GM21381 (cell line): ENCODE data around the gene RPS14.
"Not testable (repeated sequence)": the region's sequence is repeated elsewhere in the genome, so short reads cannot be mapped to it uniquely, and the experiment has no call there.

Experiments
- ATAC-seq: cut with Tn5 transposase; IDR thresholded peaks from one replicate; pipeline ENCODE4 v1.9.1; 2021; ENCODE audit warnings: mild to moderate bottlenecking, moderate library complexity; ENCODE audit not compliant: unreplicated experiment

Gene RPS14

GRCh38 chr5:150447188-150447587 lies 2.4 kb downstream of the RPS14 start:
- ATAC-seq, result no peak

- no peak for ATAC-seq
These were observed 3.0 kb downstream of the RPS14 start for GRCh38 chr5:150446583-150446982.

GRCh38 chr5:150446088-150446487 lies 3.5 kb downstream of the RPS14 start:
- no peak for ATAC-seq

- ATAC-seq, result no peak
These were observed 4.8 kb downstream of the RPS14 start for GRCh38 chr5:150444770-150445169.

DNA sequence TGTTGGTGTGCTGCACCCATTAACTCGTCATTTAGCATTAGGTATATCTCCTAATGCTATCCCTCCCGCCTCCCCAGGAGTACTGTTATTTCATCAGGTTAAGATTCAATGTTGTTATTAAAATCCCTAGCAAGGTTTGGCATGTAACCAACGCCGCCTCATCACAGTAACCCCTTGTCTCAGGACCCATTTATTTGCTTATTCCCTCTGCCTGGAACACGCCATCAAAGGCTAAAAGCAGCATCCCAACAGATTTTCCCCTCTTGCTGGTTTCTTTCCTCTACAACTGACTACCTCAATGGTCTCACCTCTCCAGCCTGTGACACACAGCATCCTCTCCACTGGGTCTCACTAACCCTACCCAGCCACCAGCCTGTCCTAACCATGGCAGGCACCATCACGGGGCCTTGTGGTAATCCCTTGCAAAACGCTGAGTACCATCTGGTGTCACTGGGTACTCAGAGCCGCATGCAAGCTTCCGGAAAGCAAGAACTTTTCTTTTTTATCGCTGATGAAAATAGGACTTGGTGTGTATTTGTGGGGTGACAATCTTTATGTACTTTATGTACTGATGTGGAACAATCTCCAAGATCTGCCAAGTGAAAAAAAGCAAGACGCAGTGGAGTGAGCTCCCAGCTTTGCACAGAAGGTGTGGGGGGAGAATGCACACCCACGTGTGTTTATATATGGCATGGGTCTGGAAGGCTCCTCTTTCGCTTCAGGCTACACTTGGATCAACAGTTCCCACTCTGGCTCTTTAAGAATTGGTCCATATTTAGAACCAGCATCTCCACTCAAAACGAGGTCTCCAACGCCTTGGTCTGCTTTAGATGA lies 6.1 kb downstream of the RPS14 start:
- ATAC-seq, result no peak

DNA sequence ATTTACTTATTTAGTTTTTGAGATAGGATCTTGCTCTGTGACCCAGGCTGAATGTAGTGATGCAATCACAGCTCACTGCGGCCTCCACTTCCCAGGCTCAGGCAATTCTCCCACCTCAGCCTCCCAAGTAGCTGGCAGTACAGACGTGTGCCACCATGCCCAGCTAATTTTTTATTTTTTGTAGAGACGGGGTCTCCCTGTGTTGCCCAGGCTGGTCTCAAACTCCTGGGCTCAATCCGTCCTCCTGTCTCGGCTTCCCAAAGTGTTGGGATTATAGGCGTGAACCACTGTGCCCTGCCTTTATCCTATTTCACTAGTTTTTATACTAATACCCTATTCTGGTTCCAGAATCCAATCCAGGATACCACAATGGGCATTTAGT lies 6.8 kb downstream of the RPS14 start:
- no peak for ATAC-seq

GRCh38 chr5:150441813-150442698 lies 7.5 kb downstream of the RPS14 start:
- no peak for ATAC-seq

DNA sequence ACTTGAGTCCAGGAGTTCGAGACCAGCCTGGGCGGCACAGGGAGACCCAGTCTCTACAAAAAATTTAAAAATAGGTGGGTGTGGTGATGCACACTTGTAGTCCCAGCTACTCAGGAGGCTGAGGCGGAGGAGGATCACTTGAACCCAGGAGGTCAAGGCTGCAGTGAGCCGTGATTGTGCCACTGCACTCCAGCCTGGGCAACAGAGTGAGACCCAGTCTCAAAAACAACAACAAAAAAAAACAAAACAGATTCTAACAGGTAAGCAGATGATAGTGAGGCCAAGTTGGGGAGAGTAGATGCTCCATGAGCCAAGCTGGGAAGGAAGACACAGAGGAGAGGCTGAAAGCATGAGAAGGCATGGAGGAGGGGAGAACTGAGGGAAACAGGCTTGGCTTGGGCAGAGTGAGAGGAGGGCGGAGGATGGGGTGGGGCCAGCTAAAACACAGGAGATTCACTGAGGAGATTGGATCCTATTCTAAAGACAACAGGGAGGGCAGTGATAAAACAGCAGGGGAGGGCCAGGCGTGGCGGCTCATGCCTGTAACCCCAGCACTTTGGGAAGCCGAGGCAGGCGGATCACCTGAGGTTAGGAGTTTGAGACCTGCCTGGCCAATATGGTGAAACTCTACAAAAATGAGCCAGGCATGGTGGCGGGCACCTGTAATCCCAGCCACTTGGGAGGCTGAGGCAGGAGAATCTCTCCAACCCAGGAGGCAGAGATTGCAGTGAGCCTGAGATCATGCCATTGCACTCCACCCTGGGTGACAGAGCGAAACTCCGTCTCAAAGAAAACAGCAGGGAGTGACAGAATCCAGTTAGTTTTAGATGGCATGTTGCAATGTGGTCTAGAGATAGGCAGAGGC lies 8.4 kb downstream of the RPS14 start:
- no peak for ATAC-seq

- ATAC-seq, result no peak
These were observed 10.5 kb downstream of the RPS14 start for GRCh38 chr5:150438873-150439546.

- ATAC-seq, result peak; percentile 92
These were observed 13.3 kb downstream of the RPS14 start for GRCh38 chr5:150436141-150436680.

GRCh38 chr5:150434464-150434863 lies 15.1 kb downstream of the RPS14 start:
- no peak for ATAC-seq

GRCh38 chr5:150431574-150431973 lies 18.0 kb downstream of the RPS14 start:
- no peak for ATAC-seq

GRCh38 chr5:150431048-150431447 lies 18.5 kb downstream of the RPS14 start:
- no peak for ATAC-seq

DNA sequence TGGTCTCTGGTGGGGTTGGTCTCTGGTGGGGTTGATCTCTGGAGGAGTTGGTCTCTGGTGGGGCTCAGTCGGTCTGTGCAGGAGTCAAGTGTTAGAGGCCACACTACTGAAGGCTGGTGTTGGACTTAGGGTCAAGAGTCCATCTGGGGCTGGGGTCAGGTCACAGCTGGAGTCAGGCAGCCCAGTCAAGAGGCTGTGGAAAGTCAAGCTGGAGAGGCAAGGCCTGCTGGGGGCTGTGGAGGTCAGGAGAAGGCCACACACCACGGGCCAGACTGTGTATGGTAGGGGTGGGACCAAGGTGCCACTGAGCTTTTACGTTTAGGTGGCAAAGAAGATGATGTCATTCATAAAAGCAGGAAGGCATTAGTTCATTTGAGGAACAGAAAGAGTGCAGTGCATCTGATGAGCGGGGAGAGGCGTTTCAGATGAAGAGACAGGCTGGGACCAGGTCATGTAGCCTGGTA lies 20.1 kb downstream of the RPS14 start:
- ATAC-seq, result no peak

DNA sequence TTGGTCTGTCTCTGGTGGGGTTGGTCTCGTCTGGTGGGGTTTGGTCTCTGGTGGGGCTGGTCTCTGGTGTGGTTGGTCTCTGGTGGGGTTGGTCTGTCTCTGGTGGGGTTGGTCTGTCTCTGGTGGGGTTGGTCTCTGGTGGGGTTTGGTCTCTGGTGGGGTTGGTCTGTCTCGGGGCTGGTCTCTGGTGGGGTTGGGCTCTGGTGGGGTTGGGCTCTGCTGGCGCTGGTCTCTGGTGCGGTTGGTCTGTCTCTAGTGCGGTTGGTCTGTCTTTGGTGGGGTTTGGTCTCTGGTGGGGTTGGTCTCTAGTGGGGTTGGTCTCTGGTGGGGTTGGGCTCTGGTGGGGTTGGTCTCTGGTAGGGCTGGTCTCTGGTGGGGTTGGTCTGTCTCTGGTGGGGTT lies 20.6 kb downstream of the RPS14 start:
- no peak for ATAC-seq

DNA sequence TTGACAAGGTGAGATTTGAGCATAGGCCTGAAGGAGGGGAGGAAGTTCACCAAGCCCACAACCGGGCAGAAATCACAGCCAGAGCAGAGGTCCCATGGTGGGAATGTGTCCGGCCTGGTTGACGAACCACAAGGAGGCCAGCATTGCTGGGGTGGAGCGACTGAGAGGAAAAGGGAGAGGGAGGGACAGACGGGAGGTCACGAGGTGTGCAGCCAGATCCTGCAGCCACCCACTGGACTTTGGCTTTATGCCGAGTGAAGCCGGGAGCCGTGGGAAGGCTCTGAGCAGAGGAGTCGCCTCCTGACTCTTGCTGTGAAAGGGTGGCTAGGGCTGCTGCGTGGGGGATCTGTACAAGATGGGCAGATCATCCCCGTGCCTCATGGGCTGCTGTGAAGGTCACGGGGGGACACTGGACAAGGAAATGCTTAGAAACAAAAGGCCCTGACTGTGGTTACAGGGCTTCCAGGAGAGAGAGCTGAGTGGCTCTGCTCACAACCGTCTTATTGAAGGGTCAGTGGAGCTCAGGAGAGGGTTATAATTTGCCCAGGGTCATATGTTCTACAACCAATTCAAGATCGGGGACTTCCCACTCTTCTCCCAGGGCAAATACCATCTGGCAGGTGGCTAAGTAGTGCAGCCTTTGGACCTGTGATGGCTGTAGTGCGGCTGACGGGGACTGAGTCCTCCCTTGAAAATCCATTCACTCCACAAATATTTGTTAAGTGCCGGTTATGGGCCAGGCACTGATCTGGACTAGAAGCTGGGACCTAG lies 21.2 kb downstream of the RPS14 start:
- no peak for ATAC-seq

DNA sequence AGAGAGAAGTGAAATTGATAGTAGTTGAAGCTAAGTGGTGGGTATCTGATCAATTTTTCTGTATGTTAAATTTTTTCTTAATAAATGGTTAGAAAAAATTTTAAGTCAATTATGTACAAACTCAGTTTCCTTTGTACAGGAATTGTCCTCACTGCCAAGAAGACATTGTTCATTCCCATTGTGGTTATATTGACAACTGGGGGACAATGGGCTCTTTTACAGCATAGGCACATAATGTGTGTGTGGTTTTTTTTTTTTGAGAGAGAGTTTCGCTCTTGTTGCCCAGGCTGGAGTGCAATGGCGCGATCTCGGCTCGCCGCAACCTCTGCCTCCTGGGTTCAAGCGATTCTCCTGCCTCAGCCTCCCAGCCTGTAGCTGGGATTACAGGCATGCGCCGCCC lies 23.4 kb downstream of the RPS14 start:
- ATAC-seq, result not testable (repeated sequence)

- ATAC-seq, result no peak
These were observed 26.8 kb downstream of the RPS14 start for GRCh38 chr5:150422758-150423157.

DNA sequence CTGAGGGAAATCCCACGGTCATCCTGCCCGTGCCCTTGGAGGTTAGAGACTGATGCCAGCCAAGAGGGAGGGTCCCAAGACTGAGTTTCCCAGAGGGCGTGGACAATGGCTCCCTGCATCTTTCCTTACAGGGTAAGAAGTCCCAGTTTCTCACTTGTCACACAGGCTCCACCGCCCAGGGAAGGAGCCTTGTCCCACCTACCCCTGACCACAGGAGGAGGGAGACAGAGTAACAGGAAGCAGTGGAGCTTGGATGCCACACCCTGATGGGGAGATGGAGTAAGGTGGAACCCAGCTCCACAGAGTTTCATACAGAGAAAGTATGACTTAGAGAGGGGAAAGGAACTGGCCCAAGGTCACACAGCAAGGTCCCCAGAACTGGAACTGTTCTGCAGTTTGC lies 27.5 kb downstream of the RPS14 start:
- ATAC-seq, result no peak
